Left renal cortex interstitium (tissue), 4 donors: ENCODE data around the gene AP2A2. TPM values are rescaled to one million over a fixed set of nuclear protein-coding genes. Genes with fewer than 3 reads are reported as not detected.
A peak's percentile ranks its signal among the peaks of the same experiment; 100 is the strongest.

ENCODE experiments used
- DNase-seq, 4 donors: peaks; one replicate each; pipeline ENCODE4 v3.0.0-alpha.2; 2013; ENCODE audit warnings: low read depth in 4 of 4, low spot score in 2 of 4, missing footprints in 1 of 4
- polyA plus RNA-seq, 4 donors: library from polyadenylated mRNA; unstranded; fragments of 120-200 nt; gene quantifications; one replicate each; pipeline ENCODE4 v1.2.1, GENCODE V29; 2013; ENCODE audit not compliant: insufficient read length in 4 of 4

AP2A2 gene
- polyA plus RNA-seq = 100 to 1,000 TPM in 2 of 4 donors, 10 to 100 TPM in 2; 95.7 to 134 (median 108) TPM

DNA sequence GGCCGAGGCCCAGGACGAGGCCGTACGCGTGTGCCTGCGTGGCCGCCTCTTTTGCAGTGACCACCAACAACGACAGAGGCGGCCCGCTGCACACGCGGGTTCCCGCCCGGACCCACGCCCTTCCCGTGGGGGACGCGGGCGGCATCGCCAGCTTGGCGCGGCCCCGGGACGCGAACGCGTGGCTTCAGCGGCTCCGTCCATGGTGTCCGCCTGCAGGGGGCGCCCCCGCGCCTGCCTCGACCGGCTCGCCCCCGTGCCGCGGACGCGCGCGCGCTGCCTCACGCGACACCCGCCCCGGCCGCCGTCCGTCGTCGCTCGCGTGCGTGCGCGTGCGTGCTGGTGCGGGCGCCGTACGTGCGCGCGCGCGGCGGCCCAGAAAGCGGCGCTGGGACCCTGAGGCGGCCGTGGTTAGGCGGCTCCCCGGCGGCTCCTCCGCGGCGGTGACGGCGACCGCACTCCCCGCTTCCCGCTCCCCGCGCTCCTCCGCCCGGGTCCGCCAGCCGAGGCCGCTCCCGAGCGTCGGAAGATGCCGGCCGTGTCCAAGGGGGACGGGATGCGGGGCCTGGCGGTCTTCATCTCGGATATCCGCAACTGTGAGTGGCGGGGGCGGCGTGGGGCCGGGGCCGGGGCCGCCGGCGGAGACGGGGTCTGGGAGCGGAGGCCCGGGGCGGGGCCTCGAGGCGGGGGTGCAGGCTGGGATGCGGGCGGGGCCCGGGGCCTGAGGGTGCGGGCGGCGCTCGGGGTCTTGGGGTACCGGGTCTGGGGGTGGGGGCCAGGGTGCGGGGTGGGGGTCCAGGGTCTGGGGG lies at the start of gene AP2A2:
Gene AP2A2 (plus strand): TSS at position 375 of the 806 bp plus-strand sequence. CDS start 152 bp downstream, at position 527.
- peak in 2 of 4 donors; percentile 63 to 80 for DNase-seq

DNA sequence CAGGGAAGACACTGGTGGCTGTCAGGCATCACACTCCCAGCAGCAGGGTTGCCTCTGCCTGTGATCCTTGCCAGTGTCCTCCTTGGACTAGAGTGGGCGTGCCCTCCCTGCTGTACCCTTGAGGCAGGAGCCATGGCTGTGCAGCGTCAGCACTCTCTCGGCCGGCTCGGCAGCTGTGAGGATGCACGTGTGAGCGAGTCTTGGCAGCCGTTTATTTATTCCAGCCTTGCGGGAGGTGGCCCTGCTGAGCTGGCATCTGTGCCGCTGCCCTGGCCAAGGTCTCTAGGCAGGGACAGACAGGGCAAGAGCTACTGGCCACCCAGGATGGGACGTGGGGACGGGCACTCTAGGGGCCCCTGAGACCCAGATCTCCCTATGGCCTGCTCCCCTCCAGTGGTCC lies 49.1 kb upstream of the AP2A2 start:
- DNase-seq = no peak

DNA sequence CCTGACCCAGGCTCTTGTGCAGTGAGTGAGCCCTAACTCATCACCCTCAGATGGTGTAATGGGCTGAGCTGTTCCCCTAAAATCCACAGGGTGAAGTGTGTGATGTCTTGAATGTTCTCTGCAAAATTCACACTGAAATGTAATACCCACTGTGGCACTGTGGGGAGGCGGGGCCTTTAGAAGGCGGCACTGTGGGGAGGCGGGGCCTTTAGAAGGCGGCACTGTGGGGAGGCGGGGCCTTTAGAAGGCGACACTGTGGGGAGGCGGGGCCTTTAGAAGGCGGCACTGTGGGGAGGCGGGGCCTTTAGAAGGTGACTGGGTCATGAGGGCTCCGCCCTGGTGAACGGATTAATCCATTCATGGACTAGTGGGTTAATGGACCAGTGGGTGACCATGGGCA lies 48.1 kb upstream of the AP2A2 start:
- DNase-seq = no peak

DNA sequence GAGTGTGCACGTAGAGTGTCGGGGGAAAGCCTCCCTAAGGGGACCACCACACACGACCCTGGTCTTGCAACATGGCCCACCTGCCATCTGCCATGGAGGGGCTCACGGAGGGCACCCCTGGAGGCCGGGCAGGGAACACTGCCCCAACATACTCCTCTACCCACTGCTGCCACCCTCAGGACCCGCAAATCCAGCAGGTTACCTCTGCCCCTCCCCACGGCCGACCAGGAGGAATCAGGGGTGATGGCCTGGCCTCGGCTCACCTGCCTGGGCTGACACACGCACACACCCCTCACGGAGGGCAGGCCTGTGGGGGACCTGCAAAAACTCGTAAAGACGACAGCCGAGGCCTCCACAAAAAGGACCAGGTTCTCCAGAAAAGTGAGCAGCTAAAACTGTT lies 45.2 kb upstream of the AP2A2 start:
- no peak for DNase-seq

DNA sequence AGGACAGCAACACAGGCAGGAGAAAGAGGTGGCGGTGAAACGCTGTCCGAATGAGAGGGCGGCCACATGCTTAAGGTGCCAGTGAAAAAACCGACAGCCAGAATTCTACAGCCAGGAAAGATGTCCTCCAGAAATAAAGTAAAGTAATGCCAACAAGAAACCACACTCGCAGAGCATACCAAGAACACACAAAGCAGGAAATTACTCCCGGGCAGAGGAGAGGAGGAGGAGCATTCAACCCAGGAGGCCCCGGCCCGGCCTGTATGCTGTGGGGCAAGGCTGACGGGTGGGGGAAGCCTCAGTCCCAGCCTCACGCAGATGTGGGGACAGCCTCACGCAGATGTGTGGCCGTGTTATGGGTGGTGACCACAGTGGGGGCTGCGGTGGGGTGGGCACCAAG lies 43.1 kb upstream of the AP2A2 start:
- no peak for DNase-seq

DNA sequence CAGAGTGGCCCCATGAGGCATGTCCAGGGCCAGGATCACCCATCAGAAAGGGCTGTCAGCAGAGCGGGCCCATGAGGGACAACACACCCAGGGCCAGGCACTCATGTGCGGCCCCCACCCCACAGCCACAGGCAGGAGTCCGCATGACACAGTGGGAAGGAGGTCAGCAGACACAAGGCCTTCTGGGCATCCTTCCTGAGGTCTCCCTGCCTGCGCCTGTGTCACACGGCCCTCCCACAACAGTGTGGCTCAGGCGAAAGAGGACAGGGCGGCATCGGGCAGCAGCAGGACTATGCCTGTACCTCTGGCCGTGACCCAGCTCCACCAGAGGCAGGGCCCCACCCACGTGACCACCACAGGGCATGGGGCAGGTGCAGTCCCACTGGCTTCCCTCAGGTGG lies 42.1 kb upstream of the AP2A2 start:
- no peak for DNase-seq

DNA sequence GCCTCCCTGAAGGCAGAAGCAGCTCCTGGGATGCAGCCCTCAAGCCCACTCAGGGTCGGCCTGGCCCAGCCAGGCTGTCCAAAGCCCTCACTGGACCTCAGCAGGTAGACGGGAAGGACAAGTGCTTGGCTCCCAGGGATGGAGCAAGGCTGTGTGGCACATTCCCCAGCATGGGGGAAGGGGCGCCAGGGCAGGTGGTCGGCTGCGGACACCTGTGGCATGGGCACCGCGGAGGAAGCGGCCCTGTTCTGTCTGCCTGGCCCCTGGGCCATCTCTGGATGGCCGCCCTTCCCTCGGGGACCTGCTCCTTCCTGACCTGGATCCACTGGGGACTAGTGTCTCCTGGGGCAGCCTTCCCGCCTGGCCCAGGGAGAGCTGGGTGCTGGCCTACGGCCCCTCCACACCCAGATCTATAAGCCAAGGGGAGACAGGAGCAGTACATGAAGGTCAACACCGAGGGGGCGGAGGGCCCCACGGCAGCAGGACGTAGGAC lies 41.0 kb upstream of the AP2A2 start:
- DNase-seq = no peak

DNA sequence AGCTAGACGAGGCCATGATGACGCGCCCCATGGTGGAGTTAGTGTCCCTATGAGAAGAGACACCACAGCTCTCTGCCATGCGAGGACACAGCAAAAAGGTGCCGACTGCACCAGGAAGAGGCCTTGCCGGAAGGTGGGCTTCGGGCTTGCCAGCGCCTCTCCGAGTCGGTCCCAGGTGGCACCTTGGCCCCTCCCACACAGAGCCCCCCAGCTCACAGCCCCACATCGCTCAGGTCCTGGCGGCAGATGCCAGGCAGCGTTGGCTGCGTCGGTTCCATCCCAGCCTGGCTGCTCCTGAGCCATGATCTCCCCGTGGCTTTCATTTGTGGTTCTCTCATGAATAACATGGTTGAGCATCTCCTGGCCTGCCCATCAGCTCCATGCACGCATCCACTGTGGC lies 39.1 kb upstream of the AP2A2 start:
- no peak for DNase-seq

DNA sequence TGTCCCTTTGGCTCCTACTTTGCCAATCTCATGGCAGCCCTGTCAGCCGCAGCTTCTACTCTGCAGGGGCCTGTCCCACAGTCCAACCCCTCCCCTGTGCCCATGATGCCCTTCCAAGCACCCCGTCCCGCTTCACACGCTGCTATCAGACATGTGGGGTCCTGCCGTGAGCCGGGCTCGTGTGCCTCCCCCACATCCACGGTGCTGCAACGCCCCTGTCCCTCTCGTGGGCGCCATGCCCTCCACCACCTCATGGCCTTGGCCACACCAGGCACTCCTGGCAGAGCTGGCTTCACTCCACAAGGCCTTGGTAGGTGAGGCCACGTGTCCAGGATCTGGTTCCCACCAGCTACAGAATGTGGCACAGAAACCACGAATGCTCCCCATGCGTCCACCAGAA lies 38.1 kb upstream of the AP2A2 start:
- no peak for DNase-seq

DNA sequence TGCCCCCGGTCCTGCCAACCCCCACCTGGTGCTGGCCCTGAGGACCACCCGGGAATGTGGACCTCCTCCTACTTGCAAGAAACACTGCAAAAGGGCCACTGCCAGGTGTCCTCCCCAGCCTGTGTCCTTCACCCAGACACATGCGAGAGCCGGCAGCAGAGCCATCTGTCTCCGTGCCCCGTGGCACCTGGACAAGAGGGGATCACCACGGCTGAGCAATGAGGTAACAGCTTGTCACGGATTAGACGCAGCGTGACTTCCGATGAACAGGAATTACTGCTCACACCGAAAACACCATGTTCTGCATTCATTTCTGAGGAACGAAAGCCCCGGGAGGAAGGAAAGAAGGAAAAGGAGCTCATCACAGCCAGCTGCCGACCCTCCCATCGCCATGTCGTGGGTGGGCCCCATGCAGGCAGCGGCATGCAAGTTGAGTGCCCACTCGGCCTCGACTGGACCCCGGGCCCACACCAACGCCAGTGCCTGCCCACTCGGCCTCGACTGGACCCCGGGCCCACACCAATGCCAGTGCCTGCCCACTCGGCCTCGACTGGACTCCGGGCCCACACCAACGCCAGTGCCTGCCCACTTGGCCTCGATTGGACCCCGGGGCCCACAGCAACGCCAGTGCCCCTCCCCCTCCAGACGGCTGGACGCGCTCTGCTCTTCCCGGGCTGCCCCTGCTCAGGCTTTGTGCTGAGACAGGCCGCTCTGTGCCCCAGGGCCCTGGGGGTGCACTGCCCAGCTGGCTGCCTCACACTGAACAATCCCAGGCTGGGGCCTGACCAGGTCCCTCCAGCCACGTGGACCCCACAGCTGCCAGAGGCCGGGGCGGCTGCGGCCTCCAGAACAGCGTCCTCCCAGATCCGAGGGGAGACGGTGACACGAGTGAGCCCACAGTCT lies 37.1 kb upstream of the AP2A2 start:
- no peak for DNase-seq

DNA sequence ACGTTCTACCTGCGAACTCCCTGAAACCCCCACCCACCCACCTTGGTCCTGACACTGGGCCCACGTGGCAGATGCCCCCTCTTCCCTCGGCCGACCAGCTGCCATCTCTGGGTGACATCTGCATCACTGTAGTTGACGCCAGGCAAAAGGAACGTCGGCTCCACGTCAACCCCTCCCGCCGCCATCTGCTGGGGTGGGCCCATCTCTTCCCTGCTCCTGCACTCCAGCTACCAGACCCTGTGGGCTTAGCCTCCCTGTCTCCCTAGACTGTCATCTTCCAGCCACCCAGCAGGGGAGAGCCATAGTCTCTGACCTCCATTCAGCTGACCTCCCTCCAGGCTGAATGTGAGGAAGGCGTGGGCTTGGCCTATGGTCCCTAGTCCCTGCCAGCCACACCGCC lies 36.4 kb upstream of the AP2A2 start:
- no peak for DNase-seq

DNA sequence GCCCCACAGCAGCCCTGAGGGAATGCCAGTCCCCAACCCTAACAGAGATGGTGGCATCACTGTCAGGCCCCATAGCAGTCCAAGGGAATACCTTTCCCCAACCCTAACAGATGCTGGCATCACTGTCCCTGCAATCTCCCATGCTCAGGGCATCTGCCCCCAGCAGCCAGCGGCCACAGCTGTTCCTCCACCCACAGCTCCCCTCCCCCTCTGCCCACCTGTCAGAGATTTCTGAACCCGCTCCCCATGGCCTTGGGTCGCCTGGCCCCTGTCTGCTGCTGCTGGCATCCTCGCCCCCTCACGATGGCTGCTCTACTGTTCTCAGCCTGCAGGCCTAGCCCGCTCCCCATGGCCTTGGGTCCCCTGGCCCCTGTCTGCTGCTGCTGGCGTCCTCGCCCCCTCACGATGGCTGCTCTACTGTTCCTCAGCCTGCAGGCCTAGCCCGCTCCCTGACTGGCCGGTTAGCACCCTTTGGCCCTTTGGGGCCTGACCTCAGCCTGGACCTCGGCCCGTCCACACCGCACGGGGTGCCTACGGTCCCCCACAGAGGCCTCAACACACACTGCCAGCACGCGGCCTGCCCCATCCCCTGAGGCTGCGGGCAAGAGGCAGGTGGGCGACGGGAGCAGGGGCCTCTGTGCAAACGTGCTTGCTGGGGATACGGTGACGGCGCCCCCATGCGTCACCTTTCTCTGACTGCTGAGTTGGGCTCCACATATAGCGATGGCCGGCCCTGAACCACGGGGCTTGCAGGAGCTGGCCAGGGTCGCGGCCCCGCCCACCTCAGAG lies 35.8 kb upstream of the AP2A2 start:
- no peak for DNase-seq

DNA sequence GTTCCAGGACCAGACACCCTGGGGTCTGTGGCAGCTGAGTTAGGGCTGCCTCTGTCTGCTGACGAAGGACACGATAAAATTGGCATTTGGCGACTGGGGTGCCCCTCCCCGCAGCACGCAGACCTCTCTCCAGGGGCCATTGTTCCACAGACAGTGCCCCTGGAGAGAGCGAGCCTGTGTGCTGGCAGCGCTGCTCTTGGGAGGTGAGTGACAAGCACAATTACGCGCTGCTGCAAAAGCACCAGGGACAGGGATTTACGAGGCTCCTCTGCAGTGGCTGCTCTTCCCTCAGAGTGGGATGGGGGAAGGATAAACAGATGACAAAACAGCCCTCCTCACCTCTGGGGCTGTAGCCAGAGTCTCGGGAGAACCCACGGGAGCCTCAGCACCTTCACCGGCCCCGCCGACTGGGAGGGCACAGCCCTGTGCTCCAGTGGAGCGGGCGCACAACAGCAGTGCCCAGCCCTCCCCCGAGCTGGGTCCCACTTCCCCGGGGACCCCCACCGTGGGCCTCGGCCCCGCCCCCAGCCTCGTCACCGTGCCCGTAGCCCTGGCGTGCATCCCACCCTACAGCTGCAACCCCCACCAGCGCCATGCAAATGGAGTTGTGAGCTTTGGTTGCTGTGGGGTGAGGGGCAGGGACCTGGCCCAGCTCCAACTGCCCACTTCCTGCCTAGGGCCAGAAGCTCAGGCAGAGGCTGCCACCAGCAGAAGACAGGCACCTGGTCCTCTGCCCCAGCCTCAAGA lies 34.7 kb upstream of the AP2A2 start:
- no peak for DNase-seq

DNA sequence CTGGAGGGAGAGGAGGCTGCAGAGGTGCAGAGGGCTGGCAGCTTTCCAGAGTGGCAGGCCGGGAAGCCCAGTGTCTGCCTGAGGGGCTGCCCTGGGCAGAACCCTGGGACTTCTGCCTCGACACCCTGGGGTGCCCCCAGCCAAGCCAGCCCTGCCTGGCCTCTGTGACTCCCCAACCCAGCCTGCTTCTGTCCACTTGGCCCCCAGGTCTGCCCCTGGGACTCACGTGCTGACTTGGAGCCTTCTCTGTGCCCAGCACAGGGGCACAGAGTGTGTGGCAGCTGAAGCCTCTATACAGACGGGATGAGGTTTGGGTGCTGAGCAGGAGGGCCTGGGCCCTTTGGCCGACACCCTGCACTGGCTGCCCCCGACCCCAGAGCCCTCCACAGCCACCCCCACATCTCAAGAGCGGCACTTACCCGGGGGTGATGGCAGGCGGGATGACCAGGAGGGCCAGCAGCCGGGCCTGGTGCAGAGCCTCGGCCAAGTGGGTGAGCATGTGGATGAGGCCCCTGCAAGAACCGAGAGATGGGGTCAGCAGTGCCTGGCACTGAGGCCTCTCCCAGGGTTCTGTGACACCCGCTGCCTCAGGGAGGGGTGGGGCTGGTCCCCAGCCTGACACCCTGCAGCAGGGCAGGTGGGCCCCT lies 32.5 kb upstream of the AP2A2 start:
- DNase-seq = no peak

DNA sequence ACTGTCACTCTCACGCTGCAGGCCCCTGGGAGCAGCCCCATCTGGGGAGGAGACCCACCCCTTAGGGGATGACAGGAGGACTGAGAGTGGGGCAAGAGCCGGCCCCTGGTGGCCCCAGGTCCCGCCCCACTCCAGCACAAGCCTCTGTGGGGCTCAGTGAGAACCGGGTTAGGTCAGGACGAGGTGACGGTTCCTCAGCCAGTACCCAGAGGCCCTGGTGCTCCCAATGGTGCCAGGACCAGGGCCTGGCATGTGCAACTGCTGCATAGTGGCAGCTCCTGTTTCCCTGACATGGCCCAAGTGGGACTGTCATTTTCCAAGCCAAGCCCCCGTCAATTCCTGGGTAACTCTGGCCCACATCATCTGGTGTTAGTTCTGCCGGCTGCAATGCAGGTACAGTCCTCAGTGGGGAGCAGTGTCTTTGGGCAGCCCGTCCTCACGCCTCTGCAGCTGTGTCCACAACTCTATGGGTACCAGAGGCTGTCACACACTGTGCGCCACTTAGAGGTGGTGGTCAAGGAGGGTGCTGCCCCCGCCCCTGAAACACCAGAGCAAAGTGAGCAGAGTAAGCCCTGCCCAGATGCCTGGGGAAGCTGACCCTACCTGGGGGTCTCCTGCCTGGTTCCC lies 31.0 kb upstream of the AP2A2 start:
- DNase-seq = no peak

DNA sequence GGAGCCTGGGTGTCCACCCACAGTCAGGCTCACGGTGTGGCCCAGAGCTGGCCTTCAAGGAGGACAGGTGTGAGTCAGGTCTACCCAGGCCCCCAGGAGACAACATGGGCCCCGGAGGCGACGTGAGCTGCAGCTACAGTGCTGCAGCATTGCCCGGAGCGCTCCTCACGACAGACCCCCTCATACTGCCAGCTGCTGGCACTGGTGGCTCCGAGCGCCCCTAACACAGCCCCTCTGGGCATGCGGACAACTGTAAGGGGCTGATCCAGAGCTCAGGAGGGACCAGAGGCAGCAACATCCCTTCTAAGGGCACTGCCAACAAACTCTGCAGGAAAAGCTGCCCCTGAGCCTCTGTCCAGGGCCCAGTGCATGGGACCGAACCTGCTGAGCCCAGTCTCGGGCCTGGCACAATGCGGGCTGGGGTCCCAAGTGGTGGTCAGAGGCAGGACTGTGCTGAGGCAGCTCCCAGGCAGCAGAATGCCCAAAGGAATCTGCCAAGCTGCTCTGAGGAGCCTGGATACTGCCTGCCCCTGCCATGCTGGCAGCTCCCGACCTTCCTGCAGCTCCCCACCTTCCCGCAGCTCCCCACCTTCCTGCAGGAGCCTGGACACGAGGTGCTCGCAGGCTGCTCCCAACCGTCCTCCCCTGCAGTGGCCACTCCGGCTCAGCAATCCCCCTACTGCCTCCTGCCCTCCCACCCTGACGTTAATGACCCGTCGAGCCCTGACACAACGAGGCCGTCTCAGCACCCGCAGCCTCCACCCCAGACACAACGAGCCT lies 30.1 kb upstream of the AP2A2 start:
- no peak for DNase-seq

DNA sequence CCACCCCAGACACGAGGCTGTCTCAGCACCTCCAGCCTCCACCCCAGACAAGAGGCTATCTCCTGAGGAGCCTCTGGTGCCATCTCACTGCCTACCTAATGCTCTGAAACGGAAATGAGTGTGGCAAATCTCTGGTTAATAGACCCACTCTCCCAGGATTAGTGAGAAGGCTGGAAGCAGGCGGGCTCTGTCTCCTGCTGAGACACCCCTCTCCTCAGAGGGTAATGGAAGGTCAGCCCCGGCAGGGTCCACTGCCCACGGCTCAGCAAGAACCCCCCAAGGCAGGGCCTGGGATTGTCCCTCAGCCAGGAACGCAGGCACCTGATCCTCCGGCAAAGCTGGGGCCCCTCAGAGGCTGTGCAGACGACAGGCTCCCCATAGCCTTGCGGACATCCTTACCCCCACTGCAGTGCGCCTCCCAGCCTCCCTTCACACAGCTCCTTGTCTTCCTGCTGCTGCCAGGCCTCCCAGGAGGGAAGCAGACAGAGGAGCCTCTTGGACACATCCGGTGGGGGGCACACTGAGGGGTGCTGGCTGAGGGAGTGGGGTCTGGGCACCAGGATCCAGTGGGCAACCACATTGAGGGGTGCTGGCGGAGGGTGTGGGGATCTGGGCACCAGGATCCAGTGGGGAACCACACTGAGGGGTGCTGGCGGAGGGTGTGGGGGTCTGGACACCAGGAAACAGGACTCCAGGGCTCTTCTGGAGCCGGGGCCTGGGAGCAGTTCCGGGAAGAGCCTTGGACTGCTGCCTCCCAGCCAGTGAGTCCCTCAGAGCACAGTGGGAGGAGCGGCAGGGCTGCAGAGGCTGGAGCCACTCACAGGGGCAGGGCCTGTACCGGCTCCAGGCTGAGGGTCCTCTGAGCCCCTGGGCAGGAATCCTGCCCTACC lies 28.2 kb upstream of the AP2A2 start:
- DNase-seq = no peak
